ENCODE measurements around the gene CRAMP1. TPM values are rescaled to one million over a fixed set of nuclear protein-coding genes. Genes with fewer than 3 reads are reported as not detected.

The CRAMP1 gene
- total and polyA plus RNA-seq, 7 donors, result 3.3 to 13.1 (median 8.6) TPM

GRCh38 chr16:1655269-1655807, 43.2 kb downstream of the CRAMP1 start:
- no peak for ATAC-seq
- H3K27ac ChIP-seq, result no peak overlapping the region
- H3K4me3 ChIP-seq, result no peak overlapping the region
- H3K4me1 ChIP-seq, result no peaks in the 10 kb centered on the region
- no peak for TF ChIP-seq CTCF (IDR thresholded peaks at IDR 0.05)
- intact Hi-C loops (cut with DNase I), result no loop called here
- H3K36me3 ChIP-seq (ENCODE audit: insufficient read depth in 1 of 2, low read depth in 1 of 2), result peaks cover 10 to 85% of the 10 kb centered on the region in 2 donors
- no peaks in the 10 kb centered on the region for H3K9me3 ChIP-seq
- 88 to 90% (median 88%) methylated on average over 16 of the region's 16 CpGs for WGBS, 3 donors
- DNase-seq, result no peak
- no peaks in the 10 kb centered on the region for H3K27me3 ChIP-seq (ENCODE audit: insufficient read depth in 3 of 3, low read length in 2 of 3)

- ATAC-seq (no peak), DNase-seq (no peak)
Observed at GRCh38 chr16:1655909-1656807, 44.0 kb downstream of the CRAMP1 start.

GRCh38 chr16:1656808-1657617, 44.9 kb downstream of the CRAMP1 start:
- TF ChIP-seq CTCF (IDR thresholded peaks at IDR 0.05), result no peak
- Histone ChIP-seq H3K4me3 (no peak overlapping the region), H3K36me3 (ENCODE audit: insufficient read depth in 1 of 2, low read depth in 1 of 2) (peaks cover 10 to 94% of the 10 kb centered on the region in 2 donors), H3K9me3 (no peaks in the 10 kb centered on the region), H3K4me1 (no peaks in the 10 kb centered on the region), H3K27me3 (ENCODE audit: insufficient read depth in 3 of 3, low read length in 2 of 3) (no peaks in the 10 kb centered on the region), H3K27ac (no peak overlapping the region)
- ATAC-seq (no peak), DNase-seq (no peak)
- intact Hi-C loops (cut with DNase I), result no loop called here
- WGBS, 3 donors, result 86 to 92% (median 90%) methylated on average over 24 of the region's 24 CpGs

More at GRCh38 chr16:1655909-1656807, 44.0 kb downstream of the CRAMP1 start:
- intact Hi-C loops (cut with DNase I), result no loop called here
- Histone ChIP-seq H3K4me1 (no peaks in the 10 kb centered on the region), H3K36me3 (ENCODE audit: insufficient read depth in 1 of 2, low read depth in 1 of 2) (peaks cover 10 to 87% of the 10 kb centered on the region in 2 donors), H3K4me3 (no peak overlapping the region), H3K27ac (no peak overlapping the region), H3K9me3 (no peaks in the 10 kb centered on the region), H3K27me3 (ENCODE audit: insufficient read depth in 3 of 3, low read length in 2 of 3) (no peaks in the 10 kb centered on the region)
- no peak for TF ChIP-seq CTCF (IDR thresholded peaks at IDR 0.05)
- WGBS, 3 donors, result 93 to 94% (median 94%) methylated on average over 52 of the region's 52 CpGs

DNA sequence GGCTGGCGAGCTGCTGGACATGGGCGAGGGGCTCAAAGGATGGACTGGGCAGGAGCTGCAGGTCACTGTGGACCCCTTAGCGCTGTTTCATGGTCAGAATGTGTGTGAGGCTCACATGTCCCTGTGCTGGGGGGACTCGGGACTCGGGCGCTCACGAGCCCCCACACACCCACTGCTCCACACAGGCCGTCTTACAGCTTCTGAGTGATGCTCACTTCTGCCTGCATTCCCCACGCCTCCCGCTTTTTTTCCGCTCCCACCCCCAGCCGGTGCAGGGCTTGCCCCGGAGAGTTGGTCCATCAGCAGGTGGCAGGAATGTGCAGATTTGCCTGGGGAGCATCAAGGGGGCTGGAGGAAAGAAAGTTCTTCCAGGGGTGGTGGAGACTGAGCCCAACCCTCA, 45.7 kb downstream of the CRAMP1 start:
- Histone ChIP-seq H3K9me3 (no peaks in the 10 kb centered on the region), H3K27me3 (ENCODE audit: insufficient read depth in 3 of 3, low read length in 2 of 3) (no peaks in the 10 kb centered on the region), H3K4me3 (no peak overlapping the region), H3K27ac (no peak overlapping the region), H3K36me3 (ENCODE audit: insufficient read depth in 1 of 2, low read depth in 1 of 2) (peaks cover 15 to 96% of the 10 kb centered on the region in 2 donors), H3K4me1 (no peaks in the 10 kb centered on the region)
- TF ChIP-seq CTCF (IDR thresholded peaks at IDR 0.05), result no peak
- WGBS, 3 donors, result 92 to 94% (median 93%) methylated on average over 12 to 13 of the region's 13 CpGs
- intact Hi-C loops (cut with DNase I), result no loop called here
- DNase-seq, result no peak
- ATAC-seq, result no peak

Data from psoas muscle (tissue), 8 donors.